Esophagus squamous epithelium (tissue), 4 donors: Measurements from ENCODE around the gene SLC25A42.

ENCODE experiments used
- CTCF ChIP-seq, 6 experiments: fragments of 450-650 bp in 4 of 6; fragments of 200-600 bp in 2 of 6; sonication (generic) in 2 of 6; IDR thresholded peaks; one replicate each; pipeline ENCODE4 v1.5.1; 2016 to 2019; ENCODE audit warnings: antibody characterized with exemption in 6 of 6, mild to moderate bottlenecking in 4 of 6, moderate library complexity in 4 of 6
- POLR2A ChIP-seq, 4 donors: fragments of 450-650 bp; IDR thresholded peaks; one replicate each; pipeline ENCODE4 v1.6.1; 2017; ENCODE audit warnings: antibody characterized with exemption in 4 of 4, mild to moderate bottlenecking in 4 of 4, moderate library complexity in 3 of 4

DNA sequence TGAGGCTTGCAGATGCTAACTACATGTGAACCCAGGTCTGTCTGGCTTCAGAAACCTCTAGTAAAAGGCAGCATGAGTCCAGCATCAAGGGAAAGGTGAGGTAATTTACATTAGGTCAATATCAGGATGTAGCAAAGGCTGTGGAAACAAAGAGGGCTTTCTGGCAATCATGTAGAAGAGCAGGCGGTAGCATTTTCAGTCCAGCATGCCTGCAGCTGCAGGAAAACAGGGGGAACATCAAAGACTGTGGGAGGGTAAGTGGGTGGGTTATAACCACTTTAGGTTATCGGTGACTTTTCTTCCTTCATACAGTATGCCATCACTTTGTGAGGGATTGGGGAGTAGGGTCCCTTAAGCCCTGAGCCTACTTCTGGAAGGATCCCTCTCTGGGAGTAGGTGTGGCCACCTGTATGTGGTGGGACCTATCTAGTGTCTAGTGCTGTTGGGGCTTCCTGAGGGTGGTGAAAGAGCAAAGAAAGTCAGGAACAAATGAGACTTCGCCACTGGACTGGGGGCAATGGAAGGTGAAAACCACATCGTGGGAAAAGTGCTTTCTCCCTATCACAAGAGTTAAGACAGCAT lies 41.3 kb upstream of the SLC25A42 start:
- TF ChIP-seq CTCF (IDR thresholded peaks at IDR 0.05) (no peak), POLR2A (IDR thresholded peaks at IDR 0.05) (no peak)
